PC-3 (cell line): ENCODE results near the gene TCEA3. TPM values are rescaled to one million over a fixed set of nuclear protein-coding genes. Genes with fewer than 3 reads are reported as not detected.

Source experiments
- ATAC-seq: fragments of 200-7000 bp; cut with Tn5 transposase; 2 replicates; pipeline ENCODE4 v1.9.1; 2020; ENCODE audit warnings: mild to moderate bottlenecking, moderate library complexity
- BruUV-seq: library from RNA; stranded (reverse); fragments of 400-500 nt; replicated peaks from 2 replicates; lab custom pipeline; 2021; lab: Mats Ljungman, UMichigan
- CTCF ChIA-PET: fragments of 300-600 bp; sonication (Branson Sonifier 250); formaldehyde crosslinking; loops from one replicate; lab custom pipeline; 2022; ENCODE audit warnings: antibody characterized with exemption; lab: Charles Lee
- POLR2A ChIA-PET: fragments of 300-600 bp; sonication (Branson Sonifier 250); formaldehyde crosslinking; loops from one replicate; lab custom pipeline; 2022; ENCODE audit warnings: antibody characterized with exemption; ENCODE audit not compliant: unreplicated experiment; lab: Charles Lee
- DNase-seq: peaks from one replicate; pipeline ENCODE4 v3.0.0-alpha.2; 2015
- H2AFZ ChIP-seq: fragments of 300-600 bp; sonication (generic); 2 replicates; pipeline ENCODE4 v1.6.0; 2016; ENCODE audit warnings: antibody characterized with exemption, low read length
- H3F3A ChIP-seq: fragments of 300-600 bp; sonication (generic); one replicate; pipeline ENCODE4 v1.6.0; 2017; ENCODE audit warnings: antibody characterized with exemption, low read length, control low read depth, mild to moderate bottlenecking; ENCODE audit not compliant: unreplicated experiment
- H3K27ac ChIP-seq: fragments of 300-600 bp; sonication (generic); 2 replicates; pipeline ENCODE4 v1.5.1; 2016; ENCODE audit warnings: mild to moderate bottlenecking, low read length
- H3K27me3 ChIP-seq: fragments of 300-600 bp; sonication (generic); 2 replicates; pipeline ENCODE4 v1.6.1; 2016; ENCODE audit warnings: low read length, mixed read lengths
- H3K36me3 ChIP-seq: fragments of 300-600 bp; sonication (generic); 2 replicates; pipeline ENCODE4 v1.6.1; 2016; ENCODE audit warnings: low read depth, mixed run types, low read length, mixed read lengths
- H3K4me1 ChIP-seq: fragments of 300-600 bp; sonication (generic); 2 replicates; pipeline ENCODE4 v1.5.1; 2016; ENCODE audit warnings: low read length; ENCODE audit not compliant: insufficient read depth
- H3K4me2 ChIP-seq: fragments of 300-600 bp; sonication (generic); 2 replicates; pipeline ENCODE4 v1.6.0; 2016; ENCODE audit warnings: low read length
- H3K4me3 ChIP-seq: fragments of 300-600 bp; sonication (generic); 2 replicates; pipeline ENCODE4 v1.5.1; 2016; ENCODE audit warnings: mild to moderate bottlenecking, low read length, mixed read lengths
- H3K79me2 ChIP-seq: fragments of 300-600 bp; sonication (generic); 2 replicates; pipeline ENCODE4 v1.6.1; 2017; ENCODE audit warnings: low read length, mixed read lengths
- H3K9ac ChIP-seq: fragments of 300-600 bp; sonication (generic); 2 replicates; pipeline ENCODE4 v1.6.0; 2016; ENCODE audit warnings: mild to moderate bottlenecking, low read length
- H3K9me2 ChIP-seq: fragments of 300-600 bp; sonication (generic); replicated peaks from 2 replicates; pipeline ENCODE4 v1.6.1; 2016; ENCODE audit warnings: mixed run types, low read length, mixed read lengths
- H3K9me3 ChIP-seq: fragments of 300-600 bp; sonication (generic); 2 replicates; pipeline ENCODE4 v1.6.1; 2016; ENCODE audit warnings: low read length, mixed read lengths
- H4K20me1 ChIP-seq: fragments of 300-600 bp; sonication (generic); 2 replicates; pipeline ENCODE4 v1.6.1; 2016; ENCODE audit warnings: low read length, mixed read lengths
- EZH2 ChIP-seq: fragments of 300-600 bp; sonication (generic); IDR thresholded peaks from one replicate; pipeline ENCODE4 v1.6.1; 2017; ENCODE audit warnings: antibody characterized with exemption, mild to moderate bottlenecking, low read length; ENCODE audit not compliant: unreplicated experiment
- EZH2phosphoT487 ChIP-seq: fragments of 300-600 bp; sonication (generic); IDR thresholded peaks from 2 replicates; pipeline ENCODE4 v1.6.1; 2018; ENCODE audit warnings: mild to moderate bottlenecking, antibody characterized with exemption, low read length, borderline replicate concordance
- intact Hi-C: fragments of 100-400 bp; cut with micrococcal nuclease; formaldehyde crosslinking; loops from 2 replicates; pipeline ENCODE4 v1.9.0; 2023
- total RNA-seq: library from RNA; depleted of rRNA; stranded (reverse); fragments of >200 nt; gene quantifications from 2 replicates; pipeline ENCODE4 v1.2.3, GENCODE V29; 2014
- TF ChIP-seq, protein P1 (sequence below): fragments of 300-600 bp; sonication (generic); conservative IDR thresholded peaks from 2 replicates; pipeline ENCODE4 v1.5.1; 2017; ENCODE audit warnings: antibody characterized with exemption, low read depth, mild to moderate bottlenecking, low read length

The TCEA3 gene
- total RNA-seq, 1 experiment from 2014 or later: 23.6 TPM

GRCh38 chr1:23394684-23395083 lies 29.9 kb downstream of the TCEA3 start:
- no peak overlapping the region for H2AFZ ChIP-seq
- no peak overlapping the region for H3K9ac ChIP-seq
- H3K9me3 ChIP-seq: no peaks in the 10 kb centered on the region
- H3K9me2 ChIP-seq: no peaks in the 10 kb centered on the region
- DNase-seq: no peak
- TF ChIP-seq EZH2phosphoT487 (no peak), EZH2 (no peak)
- TF ChIP-seq, protein P1, sequence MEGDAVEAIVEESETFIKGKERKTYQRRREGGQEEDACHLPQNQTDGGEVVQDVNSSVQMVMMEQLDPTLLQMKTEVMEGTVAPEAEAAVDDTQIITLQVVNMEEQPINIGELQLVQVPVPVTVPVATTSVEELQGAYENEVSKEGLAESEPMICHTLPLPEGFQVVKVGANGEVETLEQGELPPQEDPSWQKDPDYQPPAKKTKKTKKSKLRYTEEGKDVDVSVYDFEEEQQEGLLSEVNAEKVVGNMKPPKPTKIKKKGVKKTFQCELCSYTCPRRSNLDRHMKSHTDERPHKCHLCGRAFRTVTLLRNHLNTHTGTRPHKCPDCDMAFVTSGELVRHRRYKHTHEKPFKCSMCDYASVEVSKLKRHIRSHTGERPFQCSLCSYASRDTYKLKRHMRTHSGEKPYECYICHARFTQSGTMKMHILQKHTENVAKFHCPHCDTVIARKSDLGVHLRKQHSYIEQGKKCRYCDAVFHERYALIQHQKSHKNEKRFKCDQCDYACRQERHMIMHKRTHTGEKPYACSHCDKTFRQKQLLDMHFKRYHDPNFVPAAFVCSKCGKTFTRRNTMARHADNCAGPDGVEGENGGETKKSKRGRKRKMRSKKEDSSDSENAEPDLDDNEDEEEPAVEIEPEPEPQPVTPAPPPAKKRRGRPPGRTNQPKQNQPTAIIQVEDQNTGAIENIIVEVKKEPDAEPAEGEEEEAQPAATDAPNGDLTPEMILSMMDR: no peak
- no TSS peak for BruUV-seq
- intact Hi-C loops: no loop called here
- no peak overlapping the region for H3K4me2 ChIP-seq
- no peak for ATAC-seq
- no peaks in the 10 kb centered on the region for H3K27me3 ChIP-seq
- H3K36me3 ChIP-seq: no peaks in the 10 kb centered on the region
- ChIA-PET CTCF (no interaction called here), POLR2A (no interaction called here)
- H3F3A ChIP-seq: no peaks in the 10 kb centered on the region
- no peak overlapping the region for H3K4me3 ChIP-seq
- H3K27ac ChIP-seq: no peak overlapping the region
- H3K79me2 ChIP-seq: no peaks in the 10 kb centered on the region
- H3K4me1 ChIP-seq: no peaks in the 10 kb centered on the region
- H4K20me1 ChIP-seq: no peaks in the 10 kb centered on the region

- no peak for TF ChIP-seq EZH2
- TF ChIP-seq, protein P1: no peak
- no peak for TF ChIP-seq EZH2phosphoT487
- H2AFZ ChIP-seq: no peak overlapping the region
- no peaks in the 10 kb centered on the region for H3K9me2 ChIP-seq
- no peaks in the 10 kb centered on the region for H3K9me3 ChIP-seq
- no peaks in the 10 kb centered on the region for H3F3A ChIP-seq
- H3K4me1 ChIP-seq: no peaks in the 10 kb centered on the region
- ChIA-PET CTCF (no interaction called here), POLR2A (no interaction called here)
- H3K9ac ChIP-seq: no peak overlapping the region
- DNase-seq: no peak
- intact Hi-C loops: no loop called here
- no peak for ATAC-seq
- H3K36me3 ChIP-seq: no peaks in the 10 kb centered on the region
- no peaks in the 10 kb centered on the region for H3K79me2 ChIP-seq
- H3K4me3 ChIP-seq: no peak overlapping the region
- no peaks in the 10 kb centered on the region for H3K27me3 ChIP-seq
- no peak overlapping the region for H3K27ac ChIP-seq
- no peak overlapping the region for H3K4me2 ChIP-seq
- H4K20me1 ChIP-seq: no peaks in the 10 kb centered on the region
- no TSS peak for BruUV-seq
Measured at GRCh38 chr1:23394181-23394580, 30.4 kb downstream of the TCEA3 start.

- Histone ChIP-seq H3K4me3 (no peak overlapping the region), H3K9ac (no peak overlapping the region), H3K9me2 (no peaks in the 10 kb centered on the region), H3K27ac (no peak overlapping the region), H3K36me3 (no peaks in the 10 kb centered on the region), H3K79me2 (no peaks in the 10 kb centered on the region), H3K9me3 (no peaks in the 10 kb centered on the region), H4K20me1 (no peaks in the 10 kb centered on the region), H3K4me1 (no peaks in the 10 kb centered on the region), H3F3A (no peaks in the 10 kb centered on the region), H3K4me2 (no peak overlapping the region), H3K27me3 (no peaks in the 10 kb centered on the region), H2AFZ (no peak overlapping the region)
- ATAC-seq (peak; percentile 45; the same call in 1 of the 2 replicates), DNase-seq (peak; percentile 4)
- no TSS peak for BruUV-seq
- ChIA-PET CTCF (no interaction called here), POLR2A (no interaction called here)
- TF ChIP-seq, protein P1: no peak
- no peak for TF ChIP-seq EZH2
- no peak for TF ChIP-seq EZH2phosphoT487
- intact Hi-C loops: no loop called here
Measured at GRCh38 chr1:23393706-23394105, 30.8 kb downstream of the TCEA3 start.
